Smooth muscle cell (in vitro differentiated cells): ENCODE results near the gene ARHGAP4. TPM values are rescaled to one million over a fixed set of nuclear protein-coding genes. Genes with fewer than 3 reads are reported as not detected.
A peak's percentile ranks its signal among the peaks of the same experiment; 100 is the strongest.

ENCODE experiments used
- DNase-seq: peaks from one replicate; lab custom pipeline; 2025; ENCODE audit not compliant: unreplicated experiment; lab: John Stamatoyannopoulos, UW
- H2AFZ ChIP-seq: fragments of 200-600 bp; sonication (generic); 2 replicates; pipeline ENCODE4 v1.6.0; 2016; ENCODE audit warnings: antibody characterized with exemption, low read depth, mild to moderate bottlenecking
- H3F3A ChIP-seq: fragments of 200-600 bp; sonication (generic); 2 replicates; pipeline ENCODE4 v1.6.0; 2017; ENCODE audit warnings: antibody characterized with exemption, low read depth
- H3K27ac ChIP-seq: fragments of 200-600 bp; sonication (generic); 2 replicates; pipeline ENCODE4 v1.5.1; 2016; ENCODE audit warnings: low read depth, mild to moderate bottlenecking
- H3K27me3 ChIP-seq: fragments of 200-600 bp; sonication (generic); 2 replicates; pipeline ENCODE4 v1.6.1; 2016; ENCODE audit warnings: low read depth, mild to moderate bottlenecking
- H3K36me3 ChIP-seq: fragments of 200-600 bp; sonication (generic); 2 replicates; pipeline ENCODE4 v1.5.1; 2016; ENCODE audit warnings: low read depth
- H3K4me1 ChIP-seq: fragments of 200-600 bp; sonication (generic); 2 replicates; pipeline ENCODE4 v1.5.1; 2016; ENCODE audit warnings: low read depth
- H3K4me2 ChIP-seq: fragments of 200-600 bp; sonication (generic); 2 replicates; pipeline ENCODE4 v1.6.0; 2016; ENCODE audit warnings: mild to moderate bottlenecking
- H3K4me3 ChIP-seq: fragments of 200-600 bp; sonication (generic); 2 replicates; pipeline ENCODE4 v1.5.1; 2016; ENCODE audit warnings: mild to moderate bottlenecking
- H3K79me2 ChIP-seq: fragments of 200-600 bp; sonication (generic); 2 replicates; pipeline ENCODE4 v1.6.0; 2016; ENCODE audit warnings: low read depth, mild to moderate bottlenecking
- H3K9ac ChIP-seq: fragments of 200-600 bp; sonication (generic); 2 replicates; pipeline ENCODE4 v1.6.0; 2016; ENCODE audit warnings: low read depth
- H3K9me3 ChIP-seq: fragments of 200-600 bp; sonication (generic); replicated peaks from 2 replicates; pipeline ENCODE4 v1.5.1; 2016; ENCODE audit warnings: low read depth
- H4K20me1 ChIP-seq: fragments of 200-600 bp; sonication (generic); 2 replicates; pipeline ENCODE4 v1.6.0; 2016; ENCODE audit warnings: low read depth
- CTCF ChIP-seq: fragments of 200-600 bp; sonication (generic); IDR thresholded peaks from 2 replicates; pipeline ENCODE4 v1.5.1; 2017; ENCODE audit warnings: borderline replicate concordance, mild to moderate bottlenecking, antibody characterized with exemption; ENCODE audit not compliant: insufficient read depth, poor library complexity, severe bottlenecking
- WGBS: methylation state at CpG from one replicate; pipeline ENCODE4 v1.1.7; 2016; ENCODE audit warnings: low lambda C conversion rate; 5-methylcytosine and 5-hydroxymethylcytosine counted together
- polyA plus RNA-seq: library from polyadenylated mRNA; unstranded; fragments of >200 nt; fragmentation: Nextera tagmentation; extraction: Ambion mirVana; gene quantifications from 2 replicates; pipeline ENCODE4 v1.2.1, GENCODE V29; 2016
- total RNA-seq: library from RNA; depleted of rRNA; stranded (reverse); fragments of >200 nt; gene quantifications from 2 replicates; pipeline ENCODE4 v1.2.3, GENCODE V29; 2014

Gene ARHGAP4
- total and polyA plus RNA-seq, 2 experiments from 2014 or later = 7.6 to 11.5 TPM

- Histone ChIP-seq H3K27ac (peak overlapping the region; percentile 42), H3K9me3 (no peaks in the 10 kb centered on the region), H3K4me3 (no peak overlapping the region), H3K9ac (no peak overlapping the region), H3K4me2 (peak overlapping the region; percentile 44), H3K36me3 (no peaks in the 10 kb centered on the region), H3K79me2 (no peaks in the 10 kb centered on the region), H2AFZ (no peak overlapping the region), H4K20me1 (no peaks in the 10 kb centered on the region), H3K27me3 (no peaks in the 10 kb centered on the region), H3K4me1 (no peaks in the 10 kb centered on the region), H3F3A (no peaks in the 10 kb centered on the region)
- no peak for TF ChIP-seq CTCF
- 60% methylated on average over 18 of the region's 26 CpGs for WGBS
- no peak for DNase-seq
Observed at GRCh38 chrX:153900831-153901752, 25.0 kb downstream of the ARHGAP4 start.

GRCh38 chrX:153897899-153898298 is 28.2 kb downstream of the ARHGAP4 start:
- H4K20me1 ChIP-seq = no peaks in the 10 kb centered on the region
- H3K36me3 ChIP-seq = no peaks in the 10 kb centered on the region
- no peak overlapping the region for H3K27ac ChIP-seq

GRCh38 chrX:153889123-153889522 is 36.9 kb downstream of the ARHGAP4 start:
- Histone ChIP-seq H3K36me3 (no peaks in the 10 kb centered on the region), H2AFZ (no peak overlapping the region), H3K4me3 (no peak overlapping the region), H3K4me1 (peaks cover 7% of the 10 kb centered on the region), H3K9me3 (no peaks in the 10 kb centered on the region), H3K9ac (no peak overlapping the region), H3K79me2 (no peaks in the 10 kb centered on the region), H3K27me3 (no peaks in the 10 kb centered on the region), H3K4me2 (no peak overlapping the region), H3K27ac (no peak overlapping the region), H3F3A (no peaks in the 10 kb centered on the region), H4K20me1 (no peaks in the 10 kb centered on the region)
- 90% methylated on average over 6 of the region's 6 CpGs for WGBS
- TF ChIP-seq CTCF = no peak
- no peak for DNase-seq

More at GRCh38 chrX:153897899-153898298, 28.2 kb downstream of the ARHGAP4 start:
- Histone ChIP-seq H3F3A (no peaks in the 10 kb centered on the region), H2AFZ (no peak overlapping the region), H3K9me3 (no peaks in the 10 kb centered on the region), H3K9ac (no peak overlapping the region), H3K4me2 (no peak overlapping the region), H3K79me2 (no peaks in the 10 kb centered on the region), H3K27me3 (no peaks in the 10 kb centered on the region), H3K4me3 (no peak overlapping the region), H3K4me1 (no peaks in the 10 kb centered on the region)
- TF ChIP-seq CTCF = no peak
- DNase-seq = no peak

- H3K27ac ChIP-seq = no peak overlapping the region
- H3K9me3 ChIP-seq = no peaks in the 10 kb centered on the region
- no peaks in the 10 kb centered on the region for H3K27me3 ChIP-seq
- H2AFZ ChIP-seq = no peak overlapping the region
- no peaks in the 10 kb centered on the region for H3K36me3 ChIP-seq
- no peak overlapping the region for H3K9ac ChIP-seq
- no peaks in the 10 kb centered on the region for H3F3A ChIP-seq
- TF ChIP-seq CTCF = no peak
- DNase-seq = no peak
- H3K4me2 ChIP-seq = no peak overlapping the region
- no peaks in the 10 kb centered on the region for H4K20me1 ChIP-seq
- peaks cover 7% of the 10 kb centered on the region for H3K4me1 ChIP-seq
- 67% methylated on average over 6 of the region's 6 CpGs for WGBS
- H3K79me2 ChIP-seq = no peaks in the 10 kb centered on the region
- H3K4me3 ChIP-seq = no peak overlapping the region
Observed at GRCh38 chrX:153888344-153888743, 37.7 kb downstream of the ARHGAP4 start.
